ENCODE measurements around the gene TBC1D5.
"Not testable (repeated sequence)": the region's sequence is repeated elsewhere in the genome, so short reads cannot be mapped to it uniquely, and the experiment has no call there.

- not testable (repeated sequence) for TF ChIP-seq CTCF, POLR2A (IDR thresholded peaks at IDR 0.05)
Observed at GRCh38 chr3:17699815-17700214, 42.6 kb downstream of the TBC1D5 start.
